SK-N-SH (cell line): ENCODE data around the gene GFPT2. TPM values are rescaled to one million over a fixed set of nuclear protein-coding genes. Genes with fewer than 3 reads are reported as not detected.

ENCODE experiments used
- CTCF ChIA-PET: fragments of 300-600, 350-600 bp; formaldehyde crosslinking; extraction: SDS; loops from one replicate; lab custom pipeline; 2021; lab: Yijun Ruan, JAX
- POLR2A ChIA-PET: fragments of 350-600 bp; sonication (Branson Sonifier 250); formaldehyde crosslinking; extraction: SDS; loops from one replicate; lab custom pipeline; 2020; ENCODE audit warnings: antibody characterized with exemption, inconsistent platforms; lab: Yijun Ruan, JAX
- DNase-seq: peaks from one replicate; pipeline ENCODE4 v3.0.0; 2012
- H2AFZ ChIP-seq: fragments of 200-600 bp; sonication (generic); 2 replicates; pipeline ENCODE4 v1.8.1; 2016; ENCODE audit warnings: antibody characterized with exemption, mild to moderate bottlenecking, low read depth
- H3F3A ChIP-seq: fragments of 200-600 bp; sonication (generic); replicated peaks from 2 replicates; pipeline ENCODE3; 2016; ENCODE audit warnings: antibody characterized with exemption, mild to moderate bottlenecking; ENCODE audit not compliant: insufficient read depth
- H3K27ac ChIP-seq, 2 experiments: fragments of 200-500 bp in 1 of 2; fragments of 200-600 bp in 1 of 2; sonication (Bioruptor generic) in 1 of 2; sonication (generic), shearing (Covaris generic) in 1 of 2; 2 replicates each; pipeline versions ENCODE4 v1.5.1 to v1.6.1; 2014 to 2016; ENCODE audit warnings: low read depth in 2 of 2, inconsistent platforms in 1 of 2, low read length in 1 of 2, mild to moderate bottlenecking in 1 of 2, mixed read lengths in 1 of 2
- H3K27me3 ChIP-seq: fragments of 200-600 bp; sonication (generic), shearing (Covaris generic); 2 replicates; pipeline ENCODE4 v1.6.1; 2016; ENCODE audit warnings: mixed run types; ENCODE audit not compliant: insufficient read depth
- H3K36me3 ChIP-seq, 2 experiments: fragments of 200-500 bp in 1 of 2; fragments of 200-600 bp in 1 of 2; sonication (Bioruptor generic) in 1 of 2; sonication (generic) in 1 of 2; replicated peaks in 1 of 2; 2 replicates each; pipeline versions ENCODE3 to v1.5.1; 2014 to 2016; ENCODE audit warnings: low read length in 1 of 2, mild to moderate bottlenecking in 1 of 2; ENCODE audit not compliant: insufficient read depth in 2 of 2, control insufficient read depth in 1 of 2
- H3K4me1 ChIP-seq, 2 experiments: fragments of 200-500 bp in 1 of 2; fragments of 200-600 bp in 1 of 2; sonication (Bioruptor generic) in 1 of 2; sonication (generic), shearing (Covaris generic) in 1 of 2; 2 replicates each; pipeline versions ENCODE4 v1.5.1 to v1.6.1; 2014 to 2016; ENCODE audit warnings: low read depth in 1 of 2, low read length in 1 of 2, mixed run types in 1 of 2; ENCODE audit not compliant: insufficient read depth in 2 of 2, control insufficient read depth in 1 of 2
- H3K4me2 ChIP-seq: fragments of 200-600 bp; sonication (generic), shearing (Covaris generic); 2 replicates; pipeline ENCODE4 v1.6.1; 2017; ENCODE audit warnings: mixed run types
- H3K4me3 ChIP-seq, 2 experiments: fragments of 200-500 bp in 1 of 2; fragments of 200-600 bp in 1 of 2; sonication (Bioruptor generic) in 1 of 2; sonication (generic), shearing (Covaris generic) in 1 of 2; 2 replicates each; pipeline versions ENCODE4 v1.5.1 to v1.8.1; 2014 to 2016; ENCODE audit warnings: low read depth in 2 of 2, inconsistent platforms in 1 of 2, low read length in 1 of 2, mild to moderate bottlenecking in 1 of 2, mixed read lengths in 1 of 2, moderate library complexity in 1 of 2
- H3K79me2 ChIP-seq: fragments of 200-600 bp; sonication (generic); 2 replicates; pipeline ENCODE4 v1.8.1; 2017; ENCODE audit warnings: mild to moderate bottlenecking; ENCODE audit not compliant: insufficient read depth
- H3K9ac ChIP-seq: fragments of 200-600 bp; sonication (generic); 2 replicates; pipeline ENCODE4 v1.6.1; 2017; ENCODE audit warnings: mixed run types
- H3K9me2 ChIP-seq: fragments of 200-600 bp; sonication (generic); 2 replicates; pipeline ENCODE4 v1.6.1; 2017; ENCODE audit warnings: mixed run types
- H3K9me3 ChIP-seq: fragments of 200-600 bp; sonication (generic); 2 replicates; pipeline ENCODE4 v1.6.1; 2017; ENCODE audit warnings: mixed run types, mild to moderate bottlenecking, moderate library complexity
- H4K20me1 ChIP-seq: fragments of 200-600 bp; sonication (generic); 2 replicates; pipeline ENCODE4 v1.6.1; 2017; ENCODE audit warnings: mild to moderate bottlenecking, mixed run types; ENCODE audit not compliant: insufficient read depth
- CHD2 ChIP-seq: fragments of 150-350 bp; IDR thresholded peaks from 2 replicates; pipeline ENCODE4 v1.6.1; 2018; ENCODE audit warnings: low read length; ENCODE audit not compliant: partially characterized antibody
- FOXJ3 ChIP-seq: sonication (generic); formaldehyde crosslinking; IDR thresholded peaks from 2 replicates; pipeline ENCODE4 v1.5.1; 2020; ENCODE audit warnings: mild to moderate bottlenecking, missing genetic modification reagents
- IRF3 ChIP-seq: fragments of 150-350 bp; IDR thresholded peaks from 2 replicates; pipeline ENCODE4 v1.6.1; 2016; ENCODE audit warnings: mild to moderate bottlenecking, low read depth, low read length
- JUND ChIP-seq: IDR thresholded peaks from 2 replicates; pipeline ENCODE4 v1.4.0; 2012
- MEF2A ChIP-seq: IDR thresholded peaks from 2 replicates; pipeline ENCODE4 v1.4.0; 2012; ENCODE audit warnings: low read depth, borderline replicate concordance
- MXI1 ChIP-seq: IDR thresholded peaks from 2 replicates; pipeline ENCODE4 v1.6.1; 2012; ENCODE audit warnings: mild to moderate bottlenecking, low read depth, low read length, improper control_type of control experiment
- POLR2AphosphoS5 ChIP-seq: IDR thresholded peaks from 2 replicates; pipeline ENCODE4 v1.6.1; 2012; ENCODE audit warnings: low read depth, low read length
- RAD21 ChIP-seq: IDR thresholded peaks from 2 replicates; pipeline ENCODE4 v1.6.1; 2012; ENCODE audit warnings: mild to moderate bottlenecking, low read length
- REST ChIP-seq: IDR thresholded peaks from 2 replicates; pipeline ENCODE4 v1.6.1; 2012; ENCODE audit warnings: mild to moderate bottlenecking, low read depth, low read length, moderate library complexity
- RXRA ChIP-seq: IDR thresholded peaks from 2 replicates; pipeline ENCODE4 v1.4.0; 2012; ENCODE audit warnings: low read depth, mild to moderate bottlenecking, borderline replicate concordance
- SMC3 ChIP-seq: IDR thresholded peaks from 2 replicates; pipeline ENCODE4 v1.6.1; 2012; ENCODE audit warnings: low read depth, low read length, improper control_type of control experiment
- USF1 ChIP-seq: IDR thresholded peaks from 2 replicates; pipeline ENCODE4 v1.4.0; 2012; ENCODE audit warnings: low read depth, borderline replicate concordance
- USF2 ChIP-seq: fragments of 150-350 bp; IDR thresholded peaks from 2 replicates; pipeline ENCODE4 v1.6.1; 2017; ENCODE audit warnings: antibody characterized with exemption, low read length, low read depth, borderline replicate concordance
- WGBS: methylation state at CpG from one replicate; pipeline ENCODE4 v1.1.6; 2017; ENCODE audit warnings: low lambda C conversion rate; 5-methylcytosine and 5-hydroxymethylcytosine counted together
- polyA plus RNA-seq, 3 experiments: library from polyadenylated mRNA; depleted of rRNA; stranded (reverse); fragments of >200 nt; gene quantifications; 2 replicates each; pipeline ENCODE4 v1.2.3, GENCODE V29; 2012

The GFPT2 gene
- polyA plus RNA-seq, 1 of the 3 experiments (the other 2 are of a cell fraction) = 8.1 TPM

GRCh38 chr5:180329606-180330269 is 23.4 kb downstream of the GFPT2 start:
- H3K4me2 ChIP-seq = no peak overlapping the region
- H3K9ac ChIP-seq = no peak overlapping the region
- ChIA-PET CTCF (interaction anchor here (0.9 to 11.1 kb wide), 19 partner anchors 10 to 203 kb away, joined by 3 to 171 read pairs (median 11); partner anchors contain the start of genes MAPK9 and RASGEF1C), POLR2A (no interaction called here)
- no peaks in the 10 kb centered on the region for H3K9me2 ChIP-seq
- H2AFZ ChIP-seq = no peak overlapping the region
- H4K20me1 ChIP-seq = no peaks in the 10 kb centered on the region
- H3F3A ChIP-seq = peaks cover 23% of the 10 kb centered on the region
- no peak overlapping the region for H3K4me3 ChIP-seq
- no peaks in the 10 kb centered on the region for H3K36me3 ChIP-seq
- no peaks in the 10 kb centered on the region for H3K27me3 ChIP-seq
- TF ChIP-seq SMC3 = no peak
- no peak for TF ChIP-seq JUND
- TF ChIP-seq USF2 = no peak
- TF ChIP-seq FOXJ3 (CRISPR knock-in tag) = no peak
- TF ChIP-seq CHD2 = no peak
- TF ChIP-seq POLR2AphosphoS5 = no peak
- TF ChIP-seq RAD21 = no peak
- no peak for TF ChIP-seq MEF2A
- no peak for TF ChIP-seq USF1
- TF ChIP-seq REST = no peak
- no peak for TF ChIP-seq IRF3
- no peak for TF ChIP-seq MXI1
- TF ChIP-seq RXRA = no peak
- 81% methylated on average over 8 of the region's 8 CpGs for WGBS
- no peaks in the 10 kb centered on the region for H3K9me3 ChIP-seq
- no peaks in the 10 kb centered on the region for H3K79me2 ChIP-seq
- no peak for DNase-seq
- peaks cover 0 to 12% of the 10 kb centered on the region in 2 experiments; a peak in 2 of 4 replicates for H3K4me1 ChIP-seq
- peak overlapping the region in 1 of 2 experiments; percentile 76; a peak in 1 of 4 replicates for H3K27ac ChIP-seq
